Effector memory CD4-positive, alpha-beta T cell (primary cell): Measurements from ENCODE around the gene NFIA.

Experiments
- DNase-seq, 3 donors: peaks; one replicate each; pipeline ENCODE4 v3.0.0-alpha.2; 2020
- H3K27ac ChIP-seq: 2 replicates; pipeline ENCODE4 v1.7.0; 2013; ENCODE audit warnings: mild to moderate bottlenecking, low read length, moderate library complexity; ENCODE audit not compliant: insufficient read depth, poor library complexity, severe bottlenecking
- H3K27me3 ChIP-seq: replicated peaks from 2 replicates; pipeline ENCODE4 v1.7.0; 2013; ENCODE audit warnings: mild to moderate bottlenecking, low read length; ENCODE audit not compliant: insufficient read depth, control insufficient read depth, poor library complexity, severe bottlenecking
- H3K36me3 ChIP-seq: 2 replicates; pipeline ENCODE4 v1.7.0; 2013; ENCODE audit warnings: mild to moderate bottlenecking, low read length, moderate library complexity; ENCODE audit not compliant: control insufficient read depth, insufficient read depth
- H3K4me1 ChIP-seq: 2 replicates; pipeline ENCODE4 v1.7.0; 2013; ENCODE audit warnings: low read length, mild to moderate bottlenecking; ENCODE audit not compliant: control insufficient read depth, insufficient read depth, poor library complexity, severe bottlenecking
- H3K4me3 ChIP-seq: 2 replicates; pipeline ENCODE4 v1.7.0; 2013; ENCODE audit warnings: low read length, low read depth, mild to moderate bottlenecking; ENCODE audit not compliant: insufficient read depth, poor library complexity, severe bottlenecking
- H3K9me3 ChIP-seq: 2 replicates; pipeline ENCODE4 v1.7.0; 2013; ENCODE audit warnings: mild to moderate bottlenecking, low read length, moderate library complexity; ENCODE audit not compliant: control insufficient read depth

The NFIA gene

GRCh38 chr1:61238359-61238665 lies 156.0 kb downstream of the NFIA start:
- no peaks in the 10 kb centered on the region for H3K9me3 ChIP-seq
- no peaks in the 10 kb centered on the region for H3K4me1 ChIP-seq
- no peak overlapping the region for H3K4me3 ChIP-seq
- H3K27ac ChIP-seq: no peak overlapping the region
- no peak for DNase-seq
- no peaks in the 10 kb centered on the region for H3K27me3 ChIP-seq
- H3K36me3 ChIP-seq: no peaks in the 10 kb centered on the region

- no peak for DNase-seq
- H3K27ac ChIP-seq: no peak overlapping the region
- H3K36me3 ChIP-seq: no peaks in the 10 kb centered on the region
- H3K9me3 ChIP-seq: no peaks in the 10 kb centered on the region
- no peaks in the 10 kb centered on the region for H3K4me1 ChIP-seq
- no peaks in the 10 kb centered on the region for H3K27me3 ChIP-seq
- no peak overlapping the region for H3K4me3 ChIP-seq
Measured at GRCh38 chr1:61240878-61241277, 158.5 kb downstream of the NFIA start.

GRCh38 chr1:61241411-61241838 lies 159.1 kb downstream of the NFIA start:
- H3K4me1 ChIP-seq: no peaks in the 10 kb centered on the region
- no peak overlapping the region for H3K4me3 ChIP-seq
- H3K9me3 ChIP-seq: no peaks in the 10 kb centered on the region
- no peaks in the 10 kb centered on the region for H3K36me3 ChIP-seq
- no peak for DNase-seq
- H3K27ac ChIP-seq: no peak overlapping the region
- H3K27me3 ChIP-seq: no peaks in the 10 kb centered on the region

- no peaks in the 10 kb centered on the region for H3K27me3 ChIP-seq
- DNase-seq: no peak
- H3K27ac ChIP-seq: no peak overlapping the region
- H3K4me3 ChIP-seq: no peak overlapping the region
- no peaks in the 10 kb centered on the region for H3K4me1 ChIP-seq
- no peaks in the 10 kb centered on the region for H3K9me3 ChIP-seq
- H3K36me3 ChIP-seq: no peaks in the 10 kb centered on the region
Measured at GRCh38 chr1:61241973-61242381, 159.6 kb downstream of the NFIA start.

GRCh38 chr1:61244114-61244513 lies 161.8 kb downstream of the NFIA start:
- Histone ChIP-seq H3K27ac (no peak overlapping the region), H3K36me3 (no peaks in the 10 kb centered on the region), H3K4me3 (no peak overlapping the region), H3K27me3 (no peaks in the 10 kb centered on the region), H3K9me3 (no peaks in the 10 kb centered on the region), H3K4me1 (no peaks in the 10 kb centered on the region)
- no peak for DNase-seq

GRCh38 chr1:61245696-61246400 lies 163.5 kb downstream of the NFIA start:
- Histone ChIP-seq H3K4me3 (no peak overlapping the region), H3K36me3 (no peaks in the 10 kb centered on the region), H3K9me3 (no peaks in the 10 kb centered on the region), H3K27me3 (no peaks in the 10 kb centered on the region), H3K4me1 (no peaks in the 10 kb centered on the region), H3K27ac (no peak overlapping the region)
- DNase-seq: no peak

- Histone ChIP-seq H3K27ac (no peak overlapping the region), H3K36me3 (no peaks in the 10 kb centered on the region), H3K4me1 (no peaks in the 10 kb centered on the region), H3K27me3 (no peaks in the 10 kb centered on the region), H3K4me3 (no peak overlapping the region), H3K9me3 (no peaks in the 10 kb centered on the region)
- no peak for DNase-seq
Measured at GRCh38 chr1:61247051-61247825, 164.9 kb downstream of the NFIA start.

GRCh38 chr1:61247881-61248752 lies 165.8 kb downstream of the NFIA start:
- no peak overlapping the region for H3K27ac ChIP-seq
- no peaks in the 10 kb centered on the region for H3K27me3 ChIP-seq
- H3K4me1 ChIP-seq: no peaks in the 10 kb centered on the region

GRCh38 chr1:61250933-61251332 lies 168.6 kb downstream of the NFIA start:
- Histone ChIP-seq H3K36me3 (no peaks in the 10 kb centered on the region), H3K9me3 (no peaks in the 10 kb centered on the region), H3K27ac (no peak overlapping the region), H3K27me3 (no peaks in the 10 kb centered on the region), H3K4me1 (peaks cover 3% of the 10 kb centered on the region), H3K4me3 (no peak overlapping the region)
- no peak for DNase-seq

More at GRCh38 chr1:61247881-61248752, 165.8 kb downstream of the NFIA start:
- H3K36me3 ChIP-seq: no peaks in the 10 kb centered on the region
- H3K9me3 ChIP-seq: no peaks in the 10 kb centered on the region
- H3K4me3 ChIP-seq: no peak overlapping the region
- no peak for DNase-seq
